PC-9 (cell line): ENCODE measurements around the gene SAMD14. TPM values are rescaled to one million over a fixed set of nuclear protein-coding genes. Genes with fewer than 3 reads are reported as not detected.

Experiments
- BruUV-seq: library from RNA; stranded (reverse); fragments of 400-500 nt; replicated peaks from 2 replicates; lab custom pipeline; 2021; lab: Mats Ljungman, UMichigan
- CTCF ChIA-PET: fragments of 300-600 bp; sonication (Branson Sonifier 250); formaldehyde crosslinking; loops from one replicate; lab custom pipeline; 2022; ENCODE audit warnings: antibody characterized with exemption; lab: Charles Lee
- POLR2A ChIA-PET: fragments of 300-600 bp; sonication (Branson Sonifier 250); formaldehyde crosslinking; loops from one replicate; lab custom pipeline; 2022; ENCODE audit warnings: antibody characterized with exemption; ENCODE audit not compliant: unreplicated experiment; lab: Charles Lee
- DNase-seq, 2 experiments: peaks; one replicate each; pipeline versions ENCODE4 v3.0.0 to v3.0.0-alpha.2; 2015 to 2022; ENCODE audit warnings: mixed read lengths in 1 of 2
- H2AFZ ChIP-seq: fragments of 200-600 bp; sonication (generic); 2 replicates; pipeline ENCODE4 v1.8.1; 2017; ENCODE audit warnings: antibody characterized with exemption
- H3F3A ChIP-seq: fragments of 200-600 bp; sonication (generic); 2 replicates; pipeline ENCODE4 v1.8.1; 2017; ENCODE audit warnings: antibody characterized with exemption, mild to moderate bottlenecking, low read depth; ENCODE audit not compliant: insufficient read depth
- H3K27ac ChIP-seq: fragments of 200-600 bp; sonication (generic); 2 replicates; pipeline ENCODE4 v1.6.1; 2016; ENCODE audit warnings: mixed run types
- H3K27me3 ChIP-seq: fragments of 200-600 bp; sonication (generic); 2 replicates; pipeline ENCODE4 v1.6.1; 2016; ENCODE audit warnings: low read depth, mixed run types; ENCODE audit not compliant: insufficient read depth
- H3K36me3 ChIP-seq: fragments of 200-600 bp; sonication (generic); 2 replicates; pipeline ENCODE4 v1.6.1; 2016; ENCODE audit warnings: low read depth, mixed run types
- H3K4me1 ChIP-seq: fragments of 200-600 bp; sonication (generic); replicated peaks from 2 replicates; pipeline ENCODE4 v1.6.1; 2016; ENCODE audit warnings: mixed run types; ENCODE audit not compliant: insufficient read depth
- H3K4me2 ChIP-seq: fragments of 200-600 bp; sonication (generic); 2 replicates; pipeline ENCODE4 v1.6.1; 2017; ENCODE audit warnings: mixed run types
- H3K4me3 ChIP-seq: fragments of 200-600 bp; sonication (generic); 2 replicates; pipeline ENCODE4 v1.6.1; 2016; ENCODE audit warnings: mixed run types
- H3K79me2 ChIP-seq: fragments of 200-600 bp; sonication (generic); 2 replicates; pipeline ENCODE4 v1.6.1; 2017; ENCODE audit warnings: low read depth, mixed run types
- H3K9me2 ChIP-seq: fragments of 200-600 bp; sonication (generic); 2 replicates; pipeline ENCODE4 v1.8.1; 2017; ENCODE audit warnings: mild to moderate bottlenecking; ENCODE audit not compliant: insufficient read depth
- H3K9me3 ChIP-seq: fragments of 200-600 bp; sonication (generic); 2 replicates; pipeline ENCODE4 v1.8.1; 2016; ENCODE audit warnings: low read depth; ENCODE audit not compliant: insufficient read depth
- H4K20me1 ChIP-seq: fragments of 200-600 bp; sonication (generic); 2 replicates; pipeline ENCODE4 v1.8.1; 2017; ENCODE audit not compliant: insufficient read depth
- EZH2 ChIP-seq: fragments of 200-600 bp; sonication (generic); IDR thresholded peaks from 2 replicates; pipeline ENCODE4 v1.8.0; 2017; ENCODE audit warnings: antibody characterized with exemption, low read depth
- intact Hi-C: fragments of 100-400 bp; cut with micrococcal nuclease; formaldehyde crosslinking; loops from one replicate; pipeline ENCODE4 v1.10.0; 2022; ENCODE audit not compliant: unreplicated experiment
- total RNA-seq: library from RNA; stranded (reverse); gene quantifications from 2 replicates; pipeline ENCODE4 v1.2.3, GENCODE V29; 2021
- TF ChIP-seq, protein P1 (sequence below): fragments of 200-600 bp; sonication (generic); conservative IDR thresholded peaks from 2 replicates; pipeline ENCODE4 v1.6.1; 2017; ENCODE audit warnings: mixed run types, antibody characterized with exemption, mild to moderate bottlenecking, moderate library complexity

Gene SAMD14
- total RNA-seq, 1 experiment from 2014 or later: 0.17 TPM

DNA sequence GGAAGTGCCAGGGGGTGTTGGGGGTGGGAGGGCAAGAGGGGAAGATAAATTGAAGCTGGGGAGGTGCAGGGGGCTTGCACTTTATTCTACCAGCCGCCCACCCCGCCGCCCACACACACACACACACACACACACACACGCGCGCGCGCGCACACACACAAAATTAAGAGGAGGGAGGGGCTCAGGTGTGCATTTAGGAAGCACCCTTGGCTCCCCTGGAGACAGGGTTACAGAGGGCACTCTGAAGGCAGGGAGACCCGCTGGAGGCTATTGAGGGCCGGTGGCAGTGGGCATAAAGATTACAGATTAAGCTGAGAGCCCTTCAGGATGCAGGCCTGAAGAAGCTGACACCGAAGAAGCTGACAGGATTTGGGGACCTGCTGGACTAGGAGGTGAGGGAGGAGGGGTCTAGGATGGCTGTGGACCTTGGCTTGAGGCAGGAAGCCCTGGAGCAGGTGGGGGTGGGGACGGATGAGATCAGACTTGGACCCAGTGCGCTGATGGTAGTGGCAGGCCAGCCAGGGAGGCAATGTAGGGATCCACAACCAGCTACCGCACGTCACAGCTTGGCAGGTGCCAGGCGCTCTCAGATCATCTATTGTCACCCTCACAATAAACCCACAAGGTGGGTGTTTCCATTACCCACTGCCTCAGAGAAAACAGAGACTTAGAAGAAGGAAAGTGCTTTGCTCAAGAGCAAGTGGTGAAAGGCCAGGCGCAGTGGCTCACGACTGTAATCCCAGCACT lies 772 bp upstream of the SAMD14 start:
- no peak overlapping the region for H2AFZ ChIP-seq
- POLR2A ChIA-PET: no interaction called here
- H3K9me2 ChIP-seq: no peaks in the 10 kb centered on the region
- peaks cover 28% of the 10 kb centered on the region for H3K27me3 ChIP-seq
- no peak for DNase-seq
- intact Hi-C loops: no loop called here
- no peak overlapping the region for H3K27ac ChIP-seq
- peaks cover 9% of the 10 kb centered on the region; the same call in 1 of the 2 replicates for H3K4me1 ChIP-seq
- no peak overlapping the region for H3K4me2 ChIP-seq
- CTCF ChIA-PET: interaction anchor here (0.6 to 0.7 kb wide), 5 partner anchors 16 to 989 kb away, joined by 3 to 25 read pairs (median 3); no protein-coding TSS in a partner anchor
- no peaks in the 10 kb centered on the region for H3K79me2 ChIP-seq
- no peak overlapping the region for H3K4me3 ChIP-seq
- no TSS peak for BruUV-seq
- no peaks in the 10 kb centered on the region for H3K36me3 ChIP-seq
- no peaks in the 10 kb centered on the region for H3K9me3 ChIP-seq
- H4K20me1 ChIP-seq: no peaks in the 10 kb centered on the region
- TF ChIP-seq, protein P1, sequence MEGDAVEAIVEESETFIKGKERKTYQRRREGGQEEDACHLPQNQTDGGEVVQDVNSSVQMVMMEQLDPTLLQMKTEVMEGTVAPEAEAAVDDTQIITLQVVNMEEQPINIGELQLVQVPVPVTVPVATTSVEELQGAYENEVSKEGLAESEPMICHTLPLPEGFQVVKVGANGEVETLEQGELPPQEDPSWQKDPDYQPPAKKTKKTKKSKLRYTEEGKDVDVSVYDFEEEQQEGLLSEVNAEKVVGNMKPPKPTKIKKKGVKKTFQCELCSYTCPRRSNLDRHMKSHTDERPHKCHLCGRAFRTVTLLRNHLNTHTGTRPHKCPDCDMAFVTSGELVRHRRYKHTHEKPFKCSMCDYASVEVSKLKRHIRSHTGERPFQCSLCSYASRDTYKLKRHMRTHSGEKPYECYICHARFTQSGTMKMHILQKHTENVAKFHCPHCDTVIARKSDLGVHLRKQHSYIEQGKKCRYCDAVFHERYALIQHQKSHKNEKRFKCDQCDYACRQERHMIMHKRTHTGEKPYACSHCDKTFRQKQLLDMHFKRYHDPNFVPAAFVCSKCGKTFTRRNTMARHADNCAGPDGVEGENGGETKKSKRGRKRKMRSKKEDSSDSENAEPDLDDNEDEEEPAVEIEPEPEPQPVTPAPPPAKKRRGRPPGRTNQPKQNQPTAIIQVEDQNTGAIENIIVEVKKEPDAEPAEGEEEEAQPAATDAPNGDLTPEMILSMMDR: no peak
- TF ChIP-seq EZH2: no peak
- H3F3A ChIP-seq: peaks cover 20% of the 10 kb centered on the region; the same call in 1 of the 2 replicates

DNA sequence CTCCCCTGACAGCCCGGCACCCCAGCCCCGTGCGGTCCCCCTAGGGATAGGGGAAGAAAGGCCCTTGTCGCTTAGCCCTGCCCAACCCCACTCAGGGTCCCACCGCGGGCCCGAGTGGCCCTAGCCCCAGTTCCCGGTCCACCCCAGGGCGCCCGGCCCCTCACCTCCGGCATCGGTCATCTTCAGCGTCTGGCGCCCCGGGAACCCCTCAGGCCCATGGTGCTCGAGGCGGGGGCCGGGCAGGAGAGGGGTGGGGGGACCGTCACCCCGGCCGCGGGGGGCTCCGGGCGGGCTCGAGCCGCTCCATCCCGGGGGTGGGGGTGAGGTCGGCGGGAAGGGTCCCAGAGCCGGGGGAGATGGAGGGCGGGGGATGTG lies 620 bp downstream of the SAMD14 start:
- H3K4me1 ChIP-seq: peaks cover 9% of the 10 kb centered on the region; the same call in 1 of the 2 replicates
- peaks cover 20% of the 10 kb centered on the region; the same call in 1 of the 2 replicates for H3F3A ChIP-seq
- intact Hi-C loops: no loop called here
- TF ChIP-seq, protein P1: no peak
- no peak for TF ChIP-seq EZH2
- no peak for DNase-seq
- H3K79me2 ChIP-seq: no peaks in the 10 kb centered on the region
- no peak overlapping the region for H2AFZ ChIP-seq
- no peaks in the 10 kb centered on the region for H3K9me2 ChIP-seq
- no peak overlapping the region for H3K4me3 ChIP-seq
- POLR2A ChIA-PET: no interaction called here
- no peaks in the 10 kb centered on the region for H3K9me3 ChIP-seq
- H3K27me3 ChIP-seq: peaks cover 28% of the 10 kb centered on the region
- H3K36me3 ChIP-seq: no peaks in the 10 kb centered on the region
- CTCF ChIA-PET: interaction anchor here (0.6 kb wide), 1 partner anchor 35 kb away, joined by 3 read pairs; no protein-coding TSS in a partner anchor
- no TSS peak for BruUV-seq
- no peaks in the 10 kb centered on the region for H4K20me1 ChIP-seq
- H3K4me2 ChIP-seq: peak overlapping the region; percentile 26
- no peak overlapping the region for H3K27ac ChIP-seq

DNA sequence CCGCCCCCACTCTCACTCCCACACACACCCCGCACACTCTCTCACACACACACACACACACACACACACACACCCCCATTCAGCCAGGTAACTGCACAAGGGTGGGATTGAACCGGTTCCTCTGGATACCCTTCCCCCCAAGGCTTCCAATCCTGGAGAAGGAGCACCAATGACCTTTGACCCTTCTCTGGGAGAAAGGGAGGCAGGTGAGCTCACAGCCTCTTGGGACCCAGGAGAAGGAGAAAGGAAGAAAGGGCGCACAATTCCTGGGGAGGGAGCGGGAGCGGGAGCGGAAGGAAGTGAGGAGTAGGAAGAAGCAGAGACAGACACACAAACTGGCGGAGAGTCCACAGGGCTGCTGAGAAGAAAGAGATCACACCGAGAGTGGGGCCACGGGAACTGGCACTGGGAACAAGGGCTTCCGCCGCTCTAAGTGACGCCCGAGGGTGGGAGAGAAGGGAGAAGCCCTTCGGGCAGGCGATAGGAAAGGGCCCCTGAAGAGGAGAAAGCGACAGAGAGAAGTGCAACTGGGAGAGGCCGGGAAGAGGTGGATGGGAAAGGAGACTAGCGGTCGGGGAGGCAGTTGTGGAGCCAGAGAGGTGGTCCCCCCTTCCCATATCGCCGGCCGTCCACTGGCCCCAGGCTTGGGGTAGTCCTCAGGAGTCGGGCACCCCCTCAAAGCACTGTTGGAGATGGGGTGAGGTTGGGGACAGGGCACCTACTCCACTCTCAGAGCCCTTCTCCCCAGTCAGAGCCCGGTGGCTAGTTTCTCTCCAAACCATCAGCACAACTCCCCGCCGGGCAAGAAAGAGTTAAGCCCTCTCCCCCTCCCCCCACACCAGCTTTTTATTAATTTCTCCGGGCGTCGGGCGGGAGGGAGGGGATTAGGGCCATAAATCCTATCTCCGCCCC lies 1.3 kb downstream of the SAMD14 start:
- DNase-seq: no peak
- Histone ChIP-seq H3K4me3 (no peak overlapping the region), H2AFZ (no peak overlapping the region), H3F3A (peaks cover 16% of the 10 kb centered on the region; the same call in 1 of the 2 replicates), H3K4me2 (no peak overlapping the region; the same call in 1 of the 2 replicates), H3K27me3 (peaks cover 28% of the 10 kb centered on the region), H3K9me2 (no peaks in the 10 kb centered on the region), H3K79me2 (no peaks in the 10 kb centered on the region), H3K4me1 (peaks cover 9% of the 10 kb centered on the region; the same call in 1 of the 2 replicates), H3K36me3 (no peaks in the 10 kb centered on the region), H3K9me3 (no peaks in the 10 kb centered on the region), H3K27ac (no peak overlapping the region), H4K20me1 (no peaks in the 10 kb centered on the region)
- intact Hi-C loops: no loop called here
- POLR2A ChIA-PET: no interaction called here
- no TSS peak for BruUV-seq
- CTCF ChIA-PET: interaction anchor here (0.6 kb wide), 1 partner anchor 35 kb away, joined by 3 read pairs; no protein-coding TSS in a partner anchor
- TF ChIP-seq, protein P1: no peak
- TF ChIP-seq EZH2: no peak
